HepG2 (cell line): Measurements from ENCODE around the gene SLC16A3. TPM values are rescaled to one million over a fixed set of nuclear protein-coding genes. Genes with fewer than 3 reads are reported as not detected.
A peak's percentile ranks its signal among the peaks of the same experiment; 100 is the strongest.

ENCODE experiments used
- BRD4 ChIP-seq: sonication (generic); formaldehyde crosslinking; IDR thresholded peaks from 2 replicates; pipeline ENCODE4 v1.4.0; 2020; ENCODE audit warnings: missing genetic modification reagents
- EED ChIP-seq: sonication (generic); formaldehyde crosslinking; IDR thresholded peaks from 2 replicates; pipeline ENCODE4 v1.5.0; 2020; ENCODE audit warnings: mild to moderate bottlenecking, missing genetic modification reagents
- EHMT2 ChIP-seq: fragments of 200-600 bp; sonication (generic); IDR thresholded peaks from 2 replicates; pipeline ENCODE4 v1.7.0; 2017; ENCODE audit warnings: antibody characterized with exemption, low read depth, low read length, borderline replicate concordance
- GMEB1 ChIP-seq: sonication (generic); formaldehyde crosslinking; IDR thresholded peaks from 2 replicates; pipeline ENCODE4 v1.5.1; 2020; ENCODE audit warnings: missing genetic modification reagents, mild to moderate bottlenecking, borderline replicate concordance
- HBP1 ChIP-seq: IDR thresholded peaks from 2 replicates; pipeline ENCODE4 v1.6.1; 2016; ENCODE audit warnings: low read depth, control low read depth
- HMG20A ChIP-seq: IDR thresholded peaks from 2 replicates; pipeline ENCODE4 v1.6.1; 2016; ENCODE audit warnings: borderline replicate concordance
- HMGA1 ChIP-seq: sonication (generic); formaldehyde crosslinking; conservative IDR thresholded peaks from 2 replicates; pipeline ENCODE4 v1.4.0; 2020; ENCODE audit warnings: missing genetic modification reagents
- KLF13 ChIP-seq: sonication (generic); formaldehyde crosslinking; IDR thresholded peaks from 2 replicates; pipeline ENCODE4 v1.4.0; 2020; ENCODE audit warnings: mild to moderate bottlenecking, missing genetic modification reagents
- NCOA2 ChIP-seq: sonication (generic); formaldehyde crosslinking; IDR thresholded peaks from 2 replicates; pipeline ENCODE4 v1.8.0; 2022; ENCODE audit warnings: inconsistent platforms
- PAX8 ChIP-seq: sonication (generic); formaldehyde crosslinking; IDR thresholded peaks from 2 replicates; pipeline ENCODE4 v1.8.0; 2022; ENCODE audit warnings: mild to moderate bottlenecking, missing genetic modification reagents, borderline replicate concordance
- PHB2 ChIP-seq: fragments of 450-650 bp; IDR thresholded peaks from 2 replicates; pipeline ENCODE4 v1.6.1; 2018; ENCODE audit not compliant: partially characterized antibody
- PHF5A ChIP-seq: IDR thresholded peaks from one replicate; pipeline ENCODE4 v1.6.1; 2018; ENCODE audit warnings: low read depth, missing genetic modification reagents; ENCODE audit not compliant: unreplicated experiment
- POLR2A ChIP-seq, 2 experiments: IDR thresholded peaks; 2 replicates each; pipeline ENCODE4 v1.6.1; 2011; ENCODE audit warnings: low read depth in 2 of 2, low read length in 2 of 2, mild to moderate bottlenecking in 1 of 2, moderate library complexity in 1 of 2; ENCODE audit not compliant: insufficient read depth in 1 of 2
- REPIN1 ChIP-seq: sonication (generic); formaldehyde crosslinking; IDR thresholded peaks from 2 replicates; pipeline ENCODE4 v1.8.0; 2022; ENCODE audit warnings: missing genetic modification reagents, low read depth, mild to moderate bottlenecking, borderline replicate concordance
- SALL2 ChIP-seq: sonication (generic); formaldehyde crosslinking; IDR thresholded peaks from 2 replicates; pipeline ENCODE4 v1.8.1; 2023; ENCODE audit warnings: mild to moderate bottlenecking, missing genetic modification reagents, inconsistent platforms
- TERF1 ChIP-seq: sonication (generic); formaldehyde crosslinking; IDR thresholded peaks from 2 replicates; pipeline ENCODE4 v1.8.0; 2022; ENCODE audit warnings: mild to moderate bottlenecking, missing genetic modification reagents, moderate library complexity
- THAP8 ChIP-seq: sonication (generic); formaldehyde crosslinking; IDR thresholded peaks from 2 replicates; pipeline ENCODE4 v1.5.1; 2020; ENCODE audit warnings: missing genetic modification reagents, mild to moderate bottlenecking, borderline replicate concordance
- TRIM22 ChIP-seq: fragments of 450-650 bp; IDR thresholded peaks from 2 replicates; pipeline ENCODE4 v1.6.1; 2017
- U2AF2 ChIP-seq: fragments of 200-400 bp; formaldehyde crosslinking; IDR thresholded peaks from 2 replicates; pipeline ENCODE4 v1.6.1; 2017; ENCODE audit warnings: low read depth, mild to moderate bottlenecking, low read length
- ZNF138 ChIP-seq: sonication (generic); formaldehyde crosslinking; IDR thresholded peaks from 2 replicates; pipeline ENCODE4 v1.5.0; 2020; ENCODE audit warnings: mild to moderate bottlenecking, low read depth, missing genetic modification reagents
- ZNF207 ChIP-seq: fragments of 450-650 bp; IDR thresholded peaks from 2 replicates; pipeline ENCODE4 v1.6.1; 2016; ENCODE audit warnings: antibody characterized with exemption, borderline replicate concordance
- ZNF230 ChIP-seq: sonication (generic); formaldehyde crosslinking; IDR thresholded peaks from 2 replicates; pipeline ENCODE4 v1.4.0; 2020; ENCODE audit warnings: mild to moderate bottlenecking, missing genetic modification reagents
- ZNF235 ChIP-seq: sonication (generic); formaldehyde crosslinking; IDR thresholded peaks from 2 replicates; pipeline ENCODE4 v1.8.1; 2023; ENCODE audit warnings: mild to moderate bottlenecking, missing genetic modification reagents, borderline replicate concordance
- ZNF260 ChIP-seq: sonication (generic); formaldehyde crosslinking; IDR thresholded peaks from 2 replicates; pipeline ENCODE4 v1.4.0; 2020; ENCODE audit warnings: missing genetic modification reagents, low read depth, mild to moderate bottlenecking, borderline replicate concordance
- ZNF749 ChIP-seq: sonication (generic); formaldehyde crosslinking; IDR thresholded peaks from 2 replicates; pipeline ENCODE4 v1.8.0; 2022; ENCODE audit warnings: mild to moderate bottlenecking, missing genetic modification reagents, moderate library complexity, borderline replicate concordance
- ZNF850 ChIP-seq: sonication (generic); formaldehyde crosslinking; conservative IDR thresholded peaks from 2 replicates; pipeline ENCODE4 v1.9.0; 2021; ENCODE audit warnings: mild to moderate bottlenecking, missing genetic modification reagents
- ZZZ3 ChIP-seq: sonication (generic); formaldehyde crosslinking; IDR thresholded peaks from 2 replicates; pipeline ENCODE4 v1.4.0; 2020; ENCODE audit warnings: missing genetic modification reagents, mild to moderate bottlenecking, borderline replicate concordance
- polyA plus RNA-seq, 8 experiments: library from polyadenylated mRNA; depleted of rRNA in 3 of 8; stranded (reverse) in 7 of 8; unstranded in 1 of 8; fragments of >200 nt; fragmentation: Illumina TruSeq in 4 of 8; extraction: Trizol in 4 of 8; gene quantifications; 2 replicates each; pipeline versions ENCODE4 v1.2.1 to v1.2.3, GENCODE V29; 2011 to 2016; ENCODE audit warnings: low read depth in 4 of 8, missing spikeins in 1 of 8, mixed read lengths in 1 of 8; ENCODE audit not compliant: insufficient read depth in 1 of 8
- total RNA-seq, 5 experiments: library from RNA; depleted of rRNA; stranded (reverse); fragments of >200 nt; fragmentation: Illumina TruSeq; extraction: Trizol; gene quantifications; 2 replicates each; pipeline ENCODE4 v1.2.3, GENCODE V29; 2016; ENCODE audit warnings: low read depth in 1 of 5

SLC16A3 gene
- total and polyA plus RNA-seq, 2 of the 13 experiments (the other 11 are each of a cell fraction or from before 2014, with no cell fraction given), result 242 to 349 TPM

GRCh38 chr17:82235775-82236141 is 6.9 kb downstream of the SLC16A3 start (continued):
- TF ChIP-seq THAP8 (no peak), PHF5A (CRISPR knock-in tag) (no peak), ZNF260 (CRISPR knock-in tag) (no peak), KLF13 (no peak), ZNF235 (CRISPR knock-in tag) (0 out of 2 replicates have a peak, but pooled peaks have one; percentile 26), EED (CRISPR knock-in tag) (no peak), ZNF230 (CRISPR knock-in tag) (no peak), HBP1 (no peak), EHMT2 (no peak), BRD4 (CRISPR knock-in tag) (0 out of 2 replicates have a peak, but pooled peaks have one; percentile 35), ZNF749 (CRISPR knock-in tag) (no peak), POLR2A (IDR thresholded peaks at IDR 0.05; ENCODE audit: insufficient read depth in 1 of 2, low read depth in 2 of 2, low read length in 2 of 2) (peak in 1 of 2 experiments; percentile 29; a peak in 1 of 4 replicates), SALL2 (CRISPR knock-in tag) (no peak), NCOA2 (CRISPR knock-in tag) (no peak), REPIN1 (CRISPR knock-in tag) (no peak), ZZZ3 (no peak), GMEB1 (no peak), HMGA1 (CRISPR knock-in tag) (no peak), PHB2 (no peak), TRIM22 (no peak), ZNF850 (CRISPR knock-in tag) (no peak), U2AF2 (no peak), HMG20A (no peak), ZNF138 (CRISPR knock-in tag) (no peak), TERF1 (CRISPR knock-in tag) (0 out of 2 replicates have a peak, but pooled peaks have one; percentile 25), PAX8 (CRISPR knock-in tag) (no peak), ZNF207 (no peak)
